Urinary bladder (tissue), 4 donors: Measurements from ENCODE around the gene HERPUD2. TPM values are rescaled to one million over a fixed set of nuclear protein-coding genes. Genes with fewer than 3 reads are reported as not detected.

Experiments used
- DNase-seq: peaks from one replicate; pipeline ENCODE4 v3.0.0-alpha.2; 2015; ENCODE audit errors: extremely low spot score
- H3K27ac ChIP-seq: one replicate; pipeline ENCODE4 v1.5.1; 2013; ENCODE audit warnings: low read depth, mild to moderate bottlenecking, moderate library complexity
- H3K36me3 ChIP-seq: one replicate; pipeline ENCODE4 v1.6.1; 2013; ENCODE audit warnings: mild to moderate bottlenecking, moderate library complexity; ENCODE audit not compliant: insufficient read depth
- H3K4me1 ChIP-seq: one replicate; pipeline ENCODE4 v1.6.1; 2013; ENCODE audit warnings: mild to moderate bottlenecking, moderate library complexity; ENCODE audit not compliant: insufficient read depth
- H3K4me3 ChIP-seq: one replicate; pipeline ENCODE4 v1.5.1; 2013; ENCODE audit warnings: low read depth, low read length
- WGBS: extraction: QIAGEN DNeasy Blood & Tissue Kit; methylation state at CpG from one replicate; pipeline ENCODE4 v1.1.7; 2013; 5-methylcytosine and 5-hydroxymethylcytosine counted together
- polyA plus RNA-seq: library from polyadenylated mRNA; stranded (reverse); fragments of 200-250 nt; gene quantifications from one replicate; pipeline ENCODE4 v1.2.3, GENCODE V29; 2013
- total RNA-seq: library from RNA; depleted of rRNA; stranded (reverse); fragments of >200 nt; gene quantifications from one replicate; pipeline ENCODE4 v1.2.3, GENCODE V29; 2014
- donor health status: healthy with polysubstance abuse.
- donor health status: healthy.

The HERPUD2 gene, protein sequence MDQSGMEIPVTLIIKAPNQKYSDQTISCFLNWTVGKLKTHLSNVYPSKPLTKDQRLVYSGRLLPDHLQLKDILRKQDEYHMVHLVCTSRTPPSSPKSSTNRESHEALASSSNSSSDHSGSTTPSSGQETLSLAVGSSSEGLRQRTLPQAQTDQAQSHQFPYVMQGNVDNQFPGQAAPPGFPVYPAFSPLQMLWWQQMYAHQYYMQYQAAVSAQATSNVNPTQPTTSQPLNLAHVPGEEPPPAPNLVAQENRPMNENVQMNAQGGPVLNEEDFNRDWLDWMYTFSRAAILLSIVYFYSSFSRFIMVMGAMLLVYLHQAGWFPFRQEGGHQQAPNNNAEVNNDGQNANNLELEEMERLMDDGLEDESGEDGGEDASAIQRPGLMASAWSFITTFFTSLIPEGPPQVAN
- total RNA-seq (27.4 TPM), polyA plus RNA-seq (24.6 TPM)

DNA sequence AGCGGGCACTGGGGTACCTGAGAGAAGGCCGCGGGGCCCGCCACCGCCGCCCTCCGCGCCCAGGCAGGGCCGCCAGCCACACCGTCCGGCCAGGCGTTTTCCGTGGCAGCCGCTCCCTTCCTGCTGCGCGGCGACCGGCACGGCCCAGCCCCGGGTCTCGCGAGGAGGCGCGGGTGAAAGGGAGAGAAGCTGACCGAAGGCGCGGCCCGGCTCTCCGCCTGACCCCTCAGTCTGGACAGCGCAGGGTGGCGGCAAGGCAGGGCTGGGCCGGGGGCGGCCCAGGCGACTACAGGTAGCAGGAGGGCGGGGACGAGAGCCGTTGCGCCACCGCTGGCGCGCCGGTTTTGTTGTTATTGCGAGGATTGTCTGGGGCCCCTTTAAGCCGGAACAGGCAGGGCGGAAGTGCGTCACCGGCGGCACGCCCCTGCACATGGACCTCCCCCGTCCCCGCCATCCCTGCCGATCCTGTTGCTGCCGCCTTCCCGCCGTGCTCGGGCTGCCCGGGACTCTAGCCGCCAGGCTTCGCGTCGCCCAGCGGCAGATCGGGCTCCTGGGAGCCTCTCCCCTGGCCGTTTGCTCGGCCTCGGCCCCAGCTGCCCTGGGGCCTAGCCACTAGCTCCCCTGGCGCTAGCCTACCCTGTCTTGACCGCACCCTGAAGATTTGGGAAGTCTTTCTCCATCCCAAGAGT lies at the start of gene HERPUD2:
Gene HERPUD2, minus strand, starts transcription at position 352 of the 689 bp plus-strand sequence. CDS start 805 bp downstream, outside the sequence.
- Histone ChIP-seq H3K27ac (peak within 1 kb of the TSS; percentile 94), H3K36me3 (no peaks in the 10 kb centered on the region), H3K4me3 (peak within 1 kb of the TSS; percentile 93), H3K4me1 (no peaks in the 10 kb centered on the region)
- WGBS = under 1% methylated on average over 68 of the region's 68 CpGs
- DNase-seq = peak; percentile 73

DNA sequence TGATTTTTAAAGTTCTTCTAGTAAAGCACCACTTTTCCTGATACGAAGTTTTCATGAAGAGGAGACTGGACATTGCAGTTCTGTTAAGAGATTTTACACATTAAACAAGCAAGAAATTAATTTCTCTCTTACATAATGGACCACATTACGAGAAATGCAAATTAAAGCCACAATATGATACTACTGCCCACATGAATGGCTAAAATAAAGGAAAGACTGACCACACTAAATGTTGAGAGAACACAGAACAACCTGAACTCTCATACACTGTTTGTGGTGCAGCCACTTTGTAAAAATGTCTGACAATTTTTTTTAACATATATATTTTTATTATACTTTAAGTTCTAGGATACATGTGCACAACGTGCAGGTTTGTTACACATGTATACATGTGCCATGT lies 44.0 kb upstream of the HERPUD2 start:
- Histone ChIP-seq H3K4me1 (no peaks in the 10 kb centered on the region), H3K27ac (no peak overlapping the region), H3K4me3 (no peak overlapping the region), H3K36me3 (no peaks in the 10 kb centered on the region)
- WGBS = 96% methylated on average over 3 of the region's 3 CpGs
- DNase-seq = no peak

DNA sequence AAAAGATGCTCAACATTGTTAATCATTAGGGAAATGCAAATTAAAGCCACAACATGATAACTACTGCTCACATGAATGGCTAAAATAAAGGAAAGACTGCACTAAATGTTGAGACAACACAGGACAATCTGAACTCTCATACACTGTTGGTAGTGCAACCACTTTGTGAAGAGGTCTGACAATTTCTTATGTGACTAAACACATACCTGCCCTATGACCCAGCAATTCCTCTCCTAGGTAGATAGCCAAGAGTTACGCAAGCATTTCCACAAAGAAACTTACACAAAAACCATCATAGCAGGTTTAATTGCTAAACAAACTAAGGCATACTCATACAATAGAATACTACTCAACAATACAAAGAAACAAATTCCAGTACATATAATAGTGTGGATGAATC lies 41.8 kb upstream of the HERPUD2 start:
- Histone ChIP-seq H3K4me3 (no peak overlapping the region), H3K4me1 (no peaks in the 10 kb centered on the region), H3K36me3 (no peaks in the 10 kb centered on the region), H3K27ac (no peak overlapping the region)
- 95% methylated on average over 1 of the region's 1 CpG for WGBS
- DNase-seq = no peak

DNA sequence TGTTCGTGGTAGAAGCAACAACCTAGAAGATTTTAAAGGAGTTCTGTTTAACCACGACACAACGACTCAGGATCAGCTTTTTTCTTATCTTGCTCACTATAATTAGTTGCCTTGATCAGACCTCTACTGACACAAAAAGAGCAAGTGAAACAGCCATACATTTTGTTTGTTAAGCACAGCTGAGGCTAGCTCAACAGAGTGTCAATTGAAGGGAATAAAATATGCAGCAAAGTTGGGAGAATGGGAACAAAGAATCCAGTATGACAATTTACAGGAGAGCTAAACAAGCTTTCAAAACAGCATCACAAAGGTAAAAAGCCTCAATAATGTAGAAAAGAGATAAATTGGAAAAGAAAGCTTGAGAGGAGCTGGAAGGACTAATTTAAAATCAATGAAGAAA lies 40.5 kb upstream of the HERPUD2 start:
- no peaks in the 10 kb centered on the region for H3K4me1 ChIP-seq
- no peak for DNase-seq
- WGBS = 82% methylated on average over 3 of the region's 3 CpGs
- no peak overlapping the region for H3K4me3 ChIP-seq
- no peak overlapping the region for H3K27ac ChIP-seq
- H3K36me3 ChIP-seq = no peaks in the 10 kb centered on the region

DNA sequence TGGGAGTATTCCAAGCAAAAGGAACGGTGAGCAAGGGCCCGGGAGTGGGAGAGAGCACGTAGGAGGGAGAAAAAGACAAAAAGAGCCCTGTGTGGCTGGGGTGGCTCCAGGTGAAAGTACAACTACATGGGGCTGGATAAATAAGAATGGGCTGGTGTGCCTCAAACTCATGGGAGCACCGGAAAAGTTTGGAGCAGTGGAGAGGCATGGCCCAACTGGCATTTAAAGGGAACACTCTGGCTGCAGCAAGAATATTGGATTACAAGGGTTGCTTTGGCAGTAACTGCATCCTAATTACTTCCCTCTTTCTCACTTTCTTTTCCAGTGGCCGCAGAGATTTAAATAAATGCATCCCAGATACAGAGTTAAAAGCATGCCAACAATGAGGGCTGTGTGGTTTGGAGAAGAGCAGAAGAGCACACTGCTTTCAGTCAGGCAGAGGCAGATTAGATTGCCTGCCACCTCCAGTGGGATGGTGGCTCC lies 39.1 kb upstream of the HERPUD2 start:
- WGBS = 50% methylated on average over 5 of the region's 5 CpGs
- Histone ChIP-seq H3K4me1 (no peaks in the 10 kb centered on the region), H3K27ac (no peak overlapping the region), H3K36me3 (no peaks in the 10 kb centered on the region), H3K4me3 (no peak overlapping the region)
- no peak for DNase-seq

DNA sequence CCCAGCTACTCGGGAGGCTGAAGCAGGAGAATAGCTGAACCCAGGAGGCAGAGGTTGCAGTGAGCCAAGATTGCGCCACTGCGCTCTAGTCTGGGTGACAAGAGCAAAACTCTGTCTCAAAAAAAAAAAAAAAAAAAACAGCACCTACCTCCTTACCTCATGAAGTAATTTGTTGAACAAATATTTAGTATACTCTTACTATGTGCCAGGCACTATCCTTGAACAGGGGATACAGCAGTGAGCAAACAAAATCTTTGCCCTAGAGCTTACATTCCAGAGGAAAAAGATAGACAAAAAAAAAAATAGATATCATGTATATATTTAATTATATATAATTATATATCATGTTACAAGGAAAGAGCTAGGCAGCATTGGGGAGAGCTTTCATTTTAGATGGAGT lies 36.4 kb upstream of the HERPUD2 start:
- Histone ChIP-seq H3K27ac (no peak overlapping the region), H3K4me3 (no peak overlapping the region), H3K36me3 (no peaks in the 10 kb centered on the region), H3K4me1 (no peaks in the 10 kb centered on the region)
- DNase-seq = no peak
- WGBS = 95% methylated on average over 3 of the region's 3 CpGs

DNA sequence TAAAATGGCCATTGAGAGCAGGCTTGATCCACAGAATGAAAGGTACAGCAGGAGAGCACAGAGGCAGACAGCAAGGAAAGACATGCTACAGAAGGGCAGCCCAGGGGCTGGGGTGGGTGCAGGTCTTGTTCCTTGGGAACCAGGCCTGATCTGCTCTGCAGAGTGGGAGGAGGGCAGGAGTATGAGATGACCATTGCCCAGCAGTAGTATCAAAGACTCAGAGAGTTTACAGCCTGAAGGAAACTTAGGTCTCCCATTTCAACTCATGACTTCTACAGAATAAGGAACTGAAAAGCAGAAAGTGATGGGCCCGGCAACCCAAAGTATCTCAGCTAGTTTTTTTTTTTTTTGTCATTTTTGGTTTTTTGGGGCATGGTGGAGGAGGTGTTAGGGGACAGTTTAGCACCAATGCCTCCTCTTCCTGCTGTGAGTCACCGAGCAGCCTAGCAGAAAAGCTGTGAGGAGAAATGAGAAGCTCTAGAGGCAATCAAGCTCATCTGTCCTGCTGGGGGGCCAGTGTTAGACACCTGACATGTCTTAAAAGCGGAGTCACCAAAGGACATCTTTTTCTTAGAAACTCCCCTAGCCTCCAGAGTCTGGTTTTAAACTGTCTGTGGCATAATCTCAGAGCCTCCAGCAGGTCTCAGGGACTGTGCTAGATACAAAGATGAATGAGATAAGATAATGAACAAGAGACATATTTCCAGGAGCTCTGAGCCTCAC lies 34.3 kb upstream of the HERPUD2 start:
- WGBS = 66% methylated on average over 3 of the region's 3 CpGs
- H3K4me1 ChIP-seq = no peaks in the 10 kb centered on the region
- no peaks in the 10 kb centered on the region for H3K36me3 ChIP-seq
- no peak overlapping the region for H3K27ac ChIP-seq
- H3K4me3 ChIP-seq = no peak overlapping the region
- DNase-seq = no peak

DNA sequence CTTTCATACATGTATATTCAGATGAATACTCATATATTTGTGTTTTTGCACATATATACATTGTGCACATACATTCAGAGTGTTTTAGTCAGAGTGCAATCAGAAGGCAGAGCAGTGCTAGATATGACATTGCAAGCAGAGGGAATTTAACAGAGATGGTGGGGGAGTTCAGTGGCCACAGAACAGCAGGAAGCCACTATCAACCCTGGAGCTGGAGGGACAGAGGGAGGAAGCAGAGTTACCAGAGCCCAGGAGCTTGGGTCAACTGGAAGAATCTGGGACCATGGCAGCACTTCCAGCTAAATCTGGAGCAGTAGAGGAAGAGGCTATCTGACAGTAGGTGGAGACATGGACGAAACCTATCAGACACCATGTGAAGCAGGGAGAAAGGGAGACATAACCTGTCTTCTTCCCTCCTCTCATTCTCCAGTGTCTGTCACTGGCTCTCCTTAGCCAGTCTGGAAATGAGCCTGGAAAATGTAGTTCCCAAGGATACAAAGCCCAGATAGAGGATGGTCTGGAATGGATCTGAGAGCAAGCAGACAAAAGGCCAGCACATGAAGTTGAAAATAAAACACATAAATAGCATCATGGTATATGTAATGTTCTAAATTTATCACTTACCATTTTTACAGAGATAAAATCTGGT lies 33.6 kb upstream of the HERPUD2 start:
- Histone ChIP-seq H3K4me1 (no peaks in the 10 kb centered on the region), H3K27ac (no peak overlapping the region), H3K36me3 (no peaks in the 10 kb centered on the region), H3K4me3 (no peak overlapping the region)
- no peak for DNase-seq
- 41% methylated on average over 1 of the region's 1 CpG for WGBS

DNA sequence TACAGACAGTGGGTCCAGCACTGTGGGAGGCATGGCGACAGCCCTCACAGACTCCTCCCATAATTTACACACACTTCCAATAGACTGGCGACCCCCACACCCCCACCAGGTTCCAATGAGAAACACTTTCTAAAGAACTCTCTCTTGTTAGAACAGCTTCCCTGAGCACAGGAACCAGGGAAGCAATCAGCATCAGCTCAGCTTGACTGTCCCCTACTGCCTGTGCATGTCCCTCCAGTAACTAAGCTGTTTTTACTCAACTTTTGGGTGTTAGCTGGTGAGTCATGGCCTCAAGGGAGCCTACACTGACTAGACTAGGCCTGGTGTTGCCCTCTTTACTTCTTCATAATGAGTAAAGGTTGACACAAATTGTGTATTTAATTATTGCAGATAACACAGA lies 32.6 kb upstream of the HERPUD2 start:
- 95% methylated on average over 2 of the region's 2 CpGs for WGBS
- H3K27ac ChIP-seq = no peak overlapping the region
- DNase-seq = no peak
- H3K36me3 ChIP-seq = no peaks in the 10 kb centered on the region
- H3K4me1 ChIP-seq = no peaks in the 10 kb centered on the region
- no peak overlapping the region for H3K4me3 ChIP-seq

DNA sequence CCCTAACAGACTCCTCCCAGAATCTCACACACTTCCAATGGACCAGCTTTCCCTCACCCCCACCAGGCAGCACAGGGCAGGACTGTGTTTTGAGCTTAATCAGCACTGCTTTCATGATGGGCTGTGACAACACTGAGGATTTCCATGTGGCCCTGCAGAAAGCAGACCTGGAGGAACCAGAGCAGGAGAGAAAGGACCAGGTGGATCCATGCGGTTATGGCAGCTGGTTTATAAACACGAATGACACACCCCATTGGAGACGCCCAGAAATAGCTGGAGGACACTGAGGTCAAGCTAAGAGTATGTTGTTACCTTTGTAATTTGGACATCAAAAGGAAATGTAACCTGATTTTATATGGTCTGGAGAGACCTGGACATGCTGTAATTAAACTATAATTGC lies 31.7 kb upstream of the HERPUD2 start:
- 89% methylated on average over 3 of the region's 3 CpGs for WGBS
- H3K4me3 ChIP-seq = no peak overlapping the region
- H3K36me3 ChIP-seq = no peaks in the 10 kb centered on the region
- DNase-seq = no peak
- no peak overlapping the region for H3K27ac ChIP-seq
- H3K4me1 ChIP-seq = no peaks in the 10 kb centered on the region

DNA sequence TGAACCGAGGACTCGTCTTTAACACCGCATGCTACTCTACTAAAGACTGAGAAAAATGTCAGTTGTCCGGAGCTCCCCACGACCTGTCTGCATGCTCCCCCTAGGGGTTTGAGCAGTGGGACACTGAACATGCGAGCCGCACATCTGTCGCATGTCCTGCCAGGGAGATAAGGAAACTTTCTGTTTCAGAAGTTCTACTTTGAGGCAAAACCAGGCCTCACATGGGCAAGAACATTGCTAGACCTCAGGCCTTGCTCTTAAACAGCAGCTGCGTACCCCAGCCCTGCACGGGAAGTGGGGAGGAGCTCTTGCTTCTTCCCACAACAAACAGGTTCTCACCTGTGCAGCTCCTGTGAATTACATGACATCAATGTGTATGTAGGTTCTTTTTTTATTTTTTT lies 30.3 kb upstream of the HERPUD2 start:
- H3K36me3 ChIP-seq = no peaks in the 10 kb centered on the region
- no peak overlapping the region for H3K4me3 ChIP-seq
- WGBS = 87% methylated on average over 10 of the region's 10 CpGs
- H3K4me1 ChIP-seq = no peaks in the 10 kb centered on the region
- H3K27ac ChIP-seq = no peak overlapping the region
- no peak for DNase-seq

DNA sequence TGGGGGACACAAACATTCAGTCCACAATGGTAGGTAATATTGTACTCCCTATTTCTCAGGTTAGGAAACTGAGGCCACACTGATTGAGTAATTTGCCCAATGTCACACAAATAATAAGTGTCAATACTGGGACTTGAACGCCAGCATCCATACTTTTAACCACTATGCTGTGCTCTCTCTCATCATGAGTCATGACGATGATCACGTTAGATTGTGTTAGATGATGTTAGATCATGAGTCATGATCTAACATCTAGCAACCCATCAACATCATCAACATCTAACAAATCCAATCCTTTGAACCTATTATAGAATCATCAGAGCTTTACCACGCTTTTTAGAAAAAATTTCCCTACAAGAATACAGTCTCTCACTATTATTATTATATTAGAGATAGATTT lies 28.1 kb upstream of the HERPUD2 start:
- Histone ChIP-seq H3K27ac (no peak overlapping the region), H3K4me1 (no peaks in the 10 kb centered on the region), H3K36me3 (no peaks in the 10 kb centered on the region), H3K4me3 (no peak overlapping the region)
- DNase-seq = no peak
- WGBS = 92% methylated on average over 4 of the region's 4 CpGs

DNA sequence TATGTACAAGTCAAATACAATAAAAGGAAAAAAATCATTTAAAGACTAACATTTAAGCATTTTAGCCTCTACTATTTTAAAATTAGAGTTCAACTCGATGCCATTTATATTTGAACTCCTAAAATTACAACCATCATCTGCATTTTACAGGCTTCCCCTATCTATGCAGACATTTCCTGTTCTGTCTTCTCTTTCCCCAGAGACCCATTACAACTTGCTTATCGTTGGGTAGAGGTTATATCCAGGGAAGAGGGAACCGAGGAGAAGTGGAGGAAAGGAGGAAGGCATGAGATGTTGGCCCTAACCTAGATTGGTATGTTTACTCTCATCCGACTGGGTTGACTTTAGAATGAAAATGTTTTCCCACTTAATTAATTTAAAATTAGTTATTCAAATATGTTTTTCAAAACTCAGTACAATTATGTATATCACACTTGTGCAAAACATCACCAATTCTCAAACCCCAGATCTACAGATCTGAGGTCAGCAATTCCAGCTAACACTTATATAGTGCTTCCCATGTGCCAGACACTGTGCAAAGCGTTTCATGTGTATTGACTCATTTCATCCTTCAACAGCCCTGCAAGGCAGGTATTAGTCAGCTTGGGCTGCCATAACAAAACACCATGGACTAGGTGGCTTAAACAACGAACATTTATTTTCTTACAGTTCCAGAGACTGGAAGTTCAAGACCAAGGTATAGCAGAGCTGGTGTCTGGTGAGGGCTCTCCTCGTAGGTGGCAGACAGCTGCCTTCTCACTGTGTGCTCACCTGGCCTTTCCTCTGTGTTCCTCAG lies 27.3 kb upstream of the HERPUD2 start:
- 59% methylated on average over 7 of the region's 7 CpGs for WGBS
- no peak overlapping the region for H3K4me3 ChIP-seq
- no peaks in the 10 kb centered on the region for H3K36me3 ChIP-seq
- no peak overlapping the region for H3K27ac ChIP-seq
- no peak for DNase-seq
- no peaks in the 10 kb centered on the region for H3K4me1 ChIP-seq
